Parietal lobe (tissue), 2 donors: ENCODE measurements around the gene GCSAML. TPM values are rescaled to one million over a fixed set of nuclear protein-coding genes. Genes with fewer than 3 reads are reported as not detected.

Experiments used
- small RNA-seq: library from RNA; depleted of rRNA; stranded (forward); fragments of <200 nt; gene quantifications from one replicate; pipeline ENCODE3, GENCODE V24; 2014; ENCODE audit warnings: low replicate concordance
- total RNA-seq: library from RNA; depleted of rRNA; stranded (reverse); fragments of >200 nt; gene quantifications from one replicate; pipeline ENCODE4 v1.2.3, GENCODE V29; 2014

Gene GCSAML
- 0.31 TPM for total RNA-seq

DNA sequence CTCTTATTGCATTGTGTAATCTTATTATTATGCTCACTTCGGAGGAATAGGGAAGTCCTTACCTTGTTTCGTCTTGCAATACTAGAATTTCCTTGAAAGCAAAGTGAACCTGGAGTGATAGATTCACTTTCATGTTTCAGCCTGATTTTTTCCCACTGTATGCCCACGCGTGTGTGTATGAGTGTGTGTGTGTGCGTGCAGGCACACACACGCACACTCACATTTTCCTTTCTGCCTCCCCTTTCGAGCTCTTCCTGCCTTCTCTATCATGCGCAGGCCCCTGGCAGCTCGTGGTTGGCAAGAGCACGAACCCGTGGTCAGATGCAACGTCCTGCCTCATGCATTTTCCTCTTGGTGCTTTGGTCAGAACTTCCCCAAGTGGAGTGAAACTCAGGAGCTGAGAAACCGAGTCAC lies at the start of gene GCSAML:
GCSAML (plus strand) TSS at position 366 of the 414 bp plus-strand sequence. CDS start 58 bp downstream, outside the sequence.

DNA sequence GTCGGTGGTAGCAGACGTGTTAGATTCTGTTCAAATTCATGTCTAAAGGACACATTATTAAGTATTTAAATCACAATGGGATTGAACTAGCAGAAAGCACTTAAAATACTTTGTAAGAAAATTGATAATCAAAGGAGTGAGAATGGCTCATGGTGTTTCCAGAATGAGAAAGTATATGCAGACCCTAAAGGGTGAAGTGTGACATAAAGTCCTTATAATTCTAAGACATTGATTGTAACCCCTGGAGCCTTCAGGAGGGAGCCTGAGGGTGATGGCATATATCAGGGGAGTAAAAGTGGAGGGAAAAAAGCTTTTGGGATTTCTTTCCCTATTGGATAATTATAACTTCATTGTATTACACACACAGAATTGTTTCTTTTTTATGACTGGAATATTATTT lies 12.6 kb upstream of the GCSAML start, which contains the start of gene OR2C3:
OR2C3 (minus strand) TSS at position 101 of the 400 bp plus-strand sequence. CDS start 3,929 bp downstream, outside the sequence.

GRCh38 chr1:247588060-247588459 lies 39.1 kb downstream of the GCSAML start, which contains the start of gene OR2G2:
Gene OR2G2 (plus strand): TSS chr1:247588360. CDS start chr1:247588360, 0 bp downstream.

DNA sequence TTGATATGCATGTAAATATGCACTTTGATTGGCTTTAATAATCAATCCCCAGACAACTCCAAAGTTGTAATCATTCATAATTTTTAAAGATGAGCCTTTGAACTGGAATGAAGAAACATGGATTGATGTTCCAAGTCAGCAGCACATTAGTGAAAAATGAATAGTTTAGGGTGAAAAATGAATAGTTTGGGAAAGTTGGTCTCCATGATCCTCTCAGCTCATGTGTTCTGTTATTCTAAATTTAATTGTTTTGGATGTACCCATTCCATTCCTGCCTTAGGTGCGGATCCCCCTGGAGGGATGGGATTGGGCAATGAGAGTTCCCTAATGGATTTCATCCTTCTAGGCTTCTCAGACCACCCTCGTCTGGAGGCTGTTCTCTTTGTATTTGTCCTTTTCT lies 56.4 kb downstream of the GCSAML start, which contains the start of gene OR2G3:
OR2G3 (plus strand) TSS at position 301 of the 400 bp plus-strand sequence; CDS start at position 301, 0 bp downstream.

Small RNA genes lying within 50 kb of the gene (small RNA-seq; reads per million reads assigned to genes)
- gene RF00026, result not detected

Other genes with a start within 250 kb of the GCSAML start
- 27.9 TPM for gene ZNF496, start 217.3 kb upstream of the GCSAML start, total RNA-seq
- gene NLRP3, start 133.0 kb upstream of the GCSAML start, total RNA-seq, result 0.63 TPM
- not detected for gene OR2B11, start 91.0 kb upstream of the GCSAML start, total RNA-seq
- 0.31 TPM for gene OR2C3, start 12.7 kb upstream of the GCSAML start, total RNA-seq
- not detected for gene OR2G2, start 39.2 kb downstream of the GCSAML start, total RNA-seq
- not detected for gene OR2G3, start 56.5 kb downstream of the GCSAML start, total RNA-seq
- not detected for gene OR13G1, start 130.6 kb downstream of the GCSAML start, total RNA-seq
- not detected for gene OR6F1, start 167.5 kb downstream of the GCSAML start, total RNA-seq
- gene OR14K1, start 189.5 kb downstream of the GCSAML start, total RNA-seq, result 0.94 TPM
- not detected for gene OR14A2, start 199.0 kb downstream of the GCSAML start, total RNA-seq
- not detected for gene OR1C1, start 211.4 kb downstream of the GCSAML start, total RNA-seq